GM19395 (cell line): ENCODE data around the gene GNG2.
A peak's percentile ranks its signal among the peaks of the same experiment; 100 is the strongest.

Source experiments
- ATAC-seq: cut with Tn5 transposase; IDR thresholded peaks from one replicate; pipeline ENCODE4 v1.9.1; 2021; ENCODE audit warnings: mild to moderate bottlenecking, moderate library complexity; ENCODE audit not compliant: unreplicated experiment

GNG2 gene

DNA sequence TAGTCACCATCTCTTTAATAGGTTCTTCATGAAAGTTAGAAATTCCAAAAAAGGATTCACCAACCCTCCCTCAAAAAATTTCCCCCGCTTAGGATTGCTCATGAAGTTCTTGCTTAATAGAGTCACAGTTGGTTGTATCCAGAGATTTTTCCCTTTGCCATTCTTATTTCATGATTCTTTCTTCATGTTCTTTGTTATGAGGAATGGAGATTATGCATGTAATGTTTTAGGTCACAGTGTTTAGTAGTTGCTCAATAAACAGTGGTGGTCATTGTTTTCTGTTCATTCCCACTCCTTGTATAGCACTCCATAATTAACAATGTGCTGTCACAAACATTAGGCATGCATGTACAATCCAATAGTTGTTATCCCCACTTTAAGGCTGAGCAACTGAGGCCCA lies 77.7 kb downstream of the GNG2 start:
- ATAC-seq, result no peak

DNA sequence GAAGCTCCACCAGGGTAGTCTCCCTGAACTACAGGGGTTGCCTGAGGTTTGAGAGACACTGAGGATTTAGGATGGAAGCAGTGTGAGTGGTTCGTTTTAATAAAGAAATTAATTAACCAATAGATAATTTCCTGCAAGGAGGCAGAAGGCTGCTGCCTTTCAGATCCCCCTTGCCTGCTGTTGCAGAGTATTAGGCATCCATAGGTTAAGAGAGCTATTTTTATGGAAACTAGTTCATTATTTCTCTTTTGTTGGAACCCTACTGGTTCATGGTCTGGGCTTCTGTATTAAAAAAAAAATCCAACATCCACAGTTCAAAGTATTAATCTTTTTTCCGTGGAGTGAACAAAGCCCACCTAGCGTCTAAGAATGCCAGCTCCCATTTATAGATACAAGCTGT lies 78.4 kb downstream of the GNG2 start:
- no peak for ATAC-seq

DNA sequence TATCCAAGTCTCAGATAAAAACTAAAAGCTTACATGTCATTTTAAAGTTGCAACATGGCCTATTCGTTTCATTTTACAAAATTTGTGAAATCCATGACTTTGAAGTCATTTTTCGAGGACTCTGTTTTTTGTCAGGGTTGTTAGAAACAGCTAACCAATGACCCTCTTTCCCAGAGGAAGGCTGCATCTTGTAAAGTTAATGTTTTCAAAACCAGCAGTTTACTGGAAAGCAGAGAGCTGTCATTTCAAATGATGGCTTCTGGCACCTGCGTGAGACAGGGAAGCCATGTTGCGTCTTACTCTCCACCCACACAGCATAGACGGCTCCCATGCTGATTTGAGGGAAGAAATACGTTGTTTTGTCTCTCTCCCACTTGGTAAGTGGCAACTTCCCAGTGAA lies 78.8 kb downstream of the GNG2 start:
- ATAC-seq, result no peak

GRCh38 chr14:51939755-51940301 lies 79.4 kb downstream of the GNG2 start:
- no peak for ATAC-seq

DNA sequence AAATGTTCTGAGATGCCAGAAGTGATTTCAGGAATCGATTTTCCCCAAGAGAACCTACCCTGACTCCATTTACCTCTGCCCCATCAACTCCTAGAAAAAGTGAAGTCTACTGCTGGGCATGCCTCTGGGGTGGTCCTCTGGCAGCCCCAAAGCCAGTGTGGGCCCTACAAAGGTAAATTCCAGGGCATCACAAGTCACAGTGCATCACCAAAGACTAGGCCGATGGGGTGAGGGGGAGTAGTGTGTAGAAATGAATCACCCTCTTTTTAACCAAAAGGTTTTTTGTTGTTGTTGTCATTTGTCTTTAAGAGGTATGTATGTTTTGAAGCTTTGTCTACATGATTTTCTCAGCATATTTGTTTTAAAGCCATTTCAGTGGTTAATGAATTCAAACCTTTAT lies 82.6 kb downstream of the GNG2 start:
- ATAC-seq, result no peak

GRCh38 chr14:51950007-51950406 lies 89.6 kb downstream of the GNG2 start:
- ATAC-seq, result no peak

DNA sequence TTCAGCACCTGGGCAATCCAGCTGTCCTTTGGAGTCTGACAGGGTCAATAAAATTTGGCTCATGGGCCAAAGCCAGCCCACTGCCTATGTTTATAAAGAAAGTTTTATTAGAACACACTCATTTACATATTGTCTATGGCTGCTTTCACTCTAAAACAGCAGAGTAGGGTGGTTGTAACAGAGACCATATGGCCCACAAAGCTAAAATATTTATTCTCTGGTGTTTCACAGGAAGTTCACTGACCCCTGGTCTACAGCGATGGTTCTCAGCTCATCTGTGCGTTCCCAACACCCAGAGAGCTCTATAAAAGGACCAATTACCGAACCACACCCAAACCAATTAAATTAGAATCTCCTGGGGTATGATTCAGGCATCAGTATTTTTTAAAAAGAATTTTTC lies 91.2 kb downstream of the GNG2 start:
- no peak for ATAC-seq

DNA sequence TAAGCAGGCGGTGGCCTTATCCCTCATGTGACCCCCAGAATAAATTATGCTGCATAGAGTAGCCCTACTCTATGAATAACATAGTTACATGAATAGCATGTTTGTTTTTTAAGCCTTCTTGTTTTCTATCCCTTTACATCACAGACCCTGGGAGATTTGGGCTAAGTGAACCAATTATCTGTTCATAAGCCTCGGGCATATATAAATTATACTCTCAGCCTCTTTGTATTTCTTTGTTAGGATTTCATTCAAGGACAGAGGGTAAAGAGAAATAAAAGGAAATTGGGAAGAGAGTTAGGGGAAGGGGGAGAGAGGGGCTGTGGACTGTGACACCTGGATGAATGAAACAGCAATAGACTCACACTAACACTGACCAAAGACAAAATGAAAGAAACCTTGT lies 93.6 kb downstream of the GNG2 start:
- no peak for ATAC-seq

DNA sequence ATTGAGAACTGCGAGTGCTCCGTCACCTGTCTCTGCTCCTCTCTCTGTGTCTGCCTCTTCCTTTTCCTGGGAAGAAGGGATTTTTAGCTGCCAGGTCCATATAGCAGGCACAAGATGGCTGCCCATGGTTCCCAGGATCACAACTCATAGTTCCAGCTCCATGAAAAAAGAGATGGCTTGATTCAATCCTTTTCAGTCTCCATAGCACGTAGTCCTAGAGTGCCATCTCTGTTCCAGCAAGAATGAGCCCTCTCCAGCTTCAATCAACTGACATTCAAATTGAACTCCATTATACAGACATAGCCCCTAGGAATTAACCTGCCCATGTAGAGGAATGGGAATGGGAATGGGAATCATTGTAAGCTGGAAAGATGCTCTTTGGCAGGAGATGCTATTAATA lies 94.2 kb downstream of the GNG2 start:
- no peak for ATAC-seq

GRCh38 chr14:51957950-51958349 lies 97.5 kb downstream of the GNG2 start:
- no peak for ATAC-seq

DNA sequence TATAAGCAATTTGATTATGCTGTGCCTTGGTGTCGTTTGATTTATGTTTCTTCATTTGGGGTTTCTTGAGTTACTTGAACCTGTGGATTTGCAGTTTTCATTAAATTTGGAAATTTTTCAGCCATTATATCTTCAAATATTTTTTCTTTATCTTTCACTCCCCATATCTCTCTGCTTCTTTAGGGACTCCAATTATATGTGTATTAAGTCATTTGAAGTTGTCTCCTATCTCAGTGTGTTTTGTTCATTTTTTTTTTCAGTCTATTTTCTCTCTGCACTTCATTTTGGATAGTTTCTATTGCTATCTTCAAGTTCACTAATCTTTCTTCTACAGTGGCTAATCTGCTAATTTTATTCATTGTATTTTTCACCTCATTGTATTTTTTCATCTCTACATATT lies 99.5 kb downstream of the GNG2 start:
- ATAC-seq, result no peak

DNA sequence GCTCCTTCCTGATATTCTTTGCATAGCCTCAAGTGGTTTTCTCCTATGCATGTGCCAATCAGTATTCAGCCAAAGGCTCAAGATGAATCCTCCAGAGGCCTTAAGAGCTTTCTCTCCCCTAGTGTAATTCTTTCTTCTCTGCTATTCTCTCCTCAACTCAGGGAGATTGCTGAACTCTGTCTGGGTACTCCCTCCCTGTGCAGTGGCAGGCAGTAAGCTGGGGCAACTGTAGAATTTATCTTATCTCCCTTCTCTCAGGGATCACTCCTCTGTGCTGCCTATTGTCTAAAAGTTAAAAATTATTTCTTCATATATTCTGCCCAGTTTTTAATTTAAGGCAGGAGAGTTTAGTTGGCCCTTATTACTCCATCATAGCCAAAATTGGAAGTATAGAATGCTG lies 100.5 kb downstream of the GNG2 start:
- ATAC-seq, result no peak

GRCh38 chr14:51962711-51963110 lies 102.3 kb downstream of the GNG2 start:
- ATAC-seq, result no peak

DNA sequence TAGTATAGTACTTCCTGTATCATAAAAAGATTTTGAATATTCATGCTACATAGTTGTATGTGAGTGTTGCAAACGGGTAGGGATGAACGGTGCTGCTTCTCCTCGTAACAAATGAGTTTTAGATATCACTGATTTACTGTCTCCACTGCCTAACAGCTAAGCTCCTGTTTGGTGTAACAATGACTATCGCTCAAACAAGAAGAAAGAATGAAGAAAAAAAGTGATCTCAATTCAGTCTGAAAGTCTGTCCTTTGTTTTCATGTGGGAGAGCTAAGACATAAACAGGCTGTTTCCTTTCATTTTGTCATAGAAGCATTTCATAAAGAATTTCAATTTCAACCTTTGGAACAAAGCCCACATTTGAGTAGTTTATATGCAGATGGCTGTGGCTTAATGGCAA lies 102.9 kb downstream of the GNG2 start:
- no peak for ATAC-seq

- no peak for ATAC-seq
These were observed 107.1 kb downstream of the GNG2 start for GRCh38 chr14:51967521-51967920.

- no peak for ATAC-seq
These were observed 109.6 kb downstream of the GNG2 start for GRCh38 chr14:51969852-51970540.

DNA sequence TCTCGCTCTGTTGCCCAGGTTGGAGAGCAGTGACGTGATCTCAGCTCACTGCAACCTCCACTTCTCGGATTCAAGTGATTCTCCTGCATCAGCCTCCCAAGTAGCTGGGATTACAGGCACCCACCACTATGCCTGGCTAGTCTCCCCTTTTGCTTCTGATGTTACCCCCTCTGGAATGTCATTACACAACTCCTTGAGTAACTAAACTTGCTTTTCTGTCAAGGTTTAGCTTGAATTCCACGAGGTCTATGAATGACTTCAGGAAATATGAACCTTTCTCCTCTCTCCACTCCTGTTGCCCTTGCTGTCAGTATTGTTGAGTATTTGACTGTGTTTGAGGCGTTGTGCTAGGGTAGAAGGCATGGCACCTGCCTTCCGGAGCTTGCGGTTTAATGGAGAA lies 112.2 kb downstream of the GNG2 start:
- ATAC-seq, result no peak

GRCh38 chr14:51977075-51977474 lies 116.7 kb downstream of the GNG2 start:
- no peak for ATAC-seq

- ATAC-seq, result no peak
These were observed 118.3 kb downstream of the GNG2 start for GRCh38 chr14:51978681-51979085.

DNA sequence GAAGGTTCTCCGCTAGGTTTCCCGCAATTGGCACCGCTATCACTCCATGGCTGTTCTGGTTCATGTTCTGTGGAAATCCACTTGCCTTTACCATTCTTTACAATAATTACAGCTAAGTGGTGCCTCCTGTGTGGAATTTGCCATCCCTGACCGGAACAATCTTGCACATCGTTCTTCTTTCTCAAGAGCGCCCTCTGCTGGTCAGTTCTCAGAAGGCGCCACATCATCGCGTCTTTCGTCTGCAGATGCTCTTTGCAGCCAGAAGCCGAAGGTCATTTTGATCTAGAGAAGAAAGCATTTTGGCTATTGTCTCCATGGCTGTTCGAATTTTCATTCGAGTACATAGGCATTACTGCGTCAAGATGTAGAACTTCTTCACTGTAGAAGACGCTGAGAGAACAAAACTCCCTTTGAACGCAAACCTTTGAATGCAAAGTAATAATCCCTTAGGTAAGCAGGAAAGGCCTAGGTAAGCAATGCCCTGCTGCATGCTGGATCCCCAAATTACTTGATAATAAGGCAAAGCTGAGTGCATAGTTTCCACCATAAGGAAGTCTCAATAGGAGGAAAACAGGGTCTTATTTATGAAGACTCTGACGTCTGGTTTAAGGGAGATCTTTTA lies 118.8 kb downstream of the GNG2 start:
- ATAC-seq, result peak; percentile 67

DNA sequence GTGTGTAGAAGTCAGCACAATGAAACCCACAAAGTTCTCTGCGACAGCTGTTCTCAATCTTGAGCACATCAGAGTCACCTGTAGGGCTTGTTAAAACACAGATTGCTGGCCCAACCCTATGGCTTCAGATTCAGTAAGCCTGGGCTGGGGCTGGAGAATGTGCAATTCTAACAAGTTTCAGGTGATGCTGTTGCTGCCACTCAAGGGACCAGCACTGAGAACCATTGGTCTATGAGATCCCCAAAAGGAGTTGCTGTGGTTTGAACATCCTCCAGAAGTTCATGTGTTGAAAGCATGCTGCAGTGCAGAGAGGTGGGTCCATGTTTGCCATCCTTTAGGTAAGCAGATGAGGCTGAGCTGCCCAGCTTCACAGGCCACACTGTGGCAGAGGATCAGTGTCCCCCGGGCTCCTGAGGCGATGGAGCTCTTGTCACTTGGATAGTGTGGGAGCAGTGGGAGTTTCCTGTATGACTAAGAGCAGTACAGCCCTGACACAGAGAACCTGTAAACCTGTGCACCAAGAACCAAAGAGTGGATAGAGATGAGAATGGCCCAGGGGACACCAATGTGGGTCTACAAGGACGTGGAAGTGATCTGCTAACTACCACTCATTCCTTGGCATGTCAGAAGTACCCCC lies 120.9 kb downstream of the GNG2 start:
- peak; percentile 61 for ATAC-seq

GRCh38 chr14:51988221-51988620 lies 127.8 kb downstream of the GNG2 start:
- ATAC-seq, result no peak
